DOHH2 (cell line): Measurements from ENCODE around the gene DNAH6.

Experiments
- H3F3A ChIP-seq: fragments of 200-600 bp; sonication (generic), shearing (Covaris generic); 2 replicates; pipeline ENCODE4 v1.6.0; 2016; ENCODE audit warnings: antibody characterized with exemption, mild to moderate bottlenecking; ENCODE audit not compliant: control insufficient read depth, insufficient read depth
- H3K27ac ChIP-seq: fragments of 200-600 bp; sonication (generic); 2 replicates; pipeline ENCODE4 v1.5.1; 2014; ENCODE audit warnings: low read depth, mild to moderate bottlenecking, low read length, moderate library complexity
- H3K27me3 ChIP-seq: fragments of 200-600 bp; sonication (generic); 2 replicates; pipeline ENCODE4 v1.6.1; 2014; ENCODE audit warnings: mild to moderate bottlenecking, low read length, mixed read lengths; ENCODE audit not compliant: control insufficient read depth
- H3K36me3 ChIP-seq: fragments of 200-600 bp; sonication (generic); 2 replicates; pipeline ENCODE4 v1.6.1; 2014; ENCODE audit warnings: mild to moderate bottlenecking, low read length, moderate library complexity, mixed read lengths; ENCODE audit not compliant: control insufficient read depth
- H3K4me1 ChIP-seq: fragments of 200-600 bp; sonication (generic); 2 replicates; pipeline ENCODE4 v1.6.1; 2014; ENCODE audit warnings: mild to moderate bottlenecking, low read length, mixed read lengths; ENCODE audit not compliant: control insufficient read depth
- H3K4me2 ChIP-seq: fragments of 200-600 bp; sonication (generic); 2 replicates; pipeline ENCODE4 v1.6.0; 2014; ENCODE audit warnings: mild to moderate bottlenecking, low read length, moderate library complexity
- H3K4me3 ChIP-seq: fragments of 200-600 bp; sonication (generic); 2 replicates; pipeline ENCODE4 v1.5.1; 2014; ENCODE audit warnings: mild to moderate bottlenecking, low read length, mixed read lengths
- H3K79me2 ChIP-seq: fragments of 200-600 bp; sonication (generic); 2 replicates; pipeline ENCODE4 v1.6.1; 2014; ENCODE audit warnings: mild to moderate bottlenecking, low read length, mixed read lengths; ENCODE audit not compliant: control insufficient read depth
- H3K9me2 ChIP-seq: fragments of 200-600 bp; sonication (generic); replicated peaks from 2 replicates; pipeline ENCODE4 v1.6.1; 2014; ENCODE audit warnings: mild to moderate bottlenecking, low read length, mixed read lengths; ENCODE audit not compliant: control insufficient read depth
- H3K9me3 ChIP-seq: fragments of 200-600 bp; sonication (generic); 2 replicates; pipeline ENCODE4 v1.6.1; 2014; ENCODE audit warnings: antibody characterized with exemption, low read length, mixed read lengths; ENCODE audit not compliant: control insufficient read depth, insufficient read depth
- H4K20me1 ChIP-seq: fragments of 200-600 bp; sonication (generic); 2 replicates; pipeline ENCODE4 v1.6.0; 2014; ENCODE audit warnings: low read depth, mild to moderate bottlenecking, antibody characterized with exemption, low read length, moderate library complexity; ENCODE audit not compliant: control insufficient read depth, insufficient read depth
- CTCF ChIP-seq: fragments of 200-600 bp; sonication (generic); IDR thresholded peaks from one replicate; pipeline ENCODE4 v1.5.1; 2014; ENCODE audit warnings: antibody characterized with exemption, mild to moderate bottlenecking, low read depth, low read length; ENCODE audit not compliant: poor library complexity, severe bottlenecking
- EZH2phosphoT487 ChIP-seq: fragments of 200-600 bp; sonication (generic); IDR thresholded peaks from 2 replicates; pipeline ENCODE4 v1.6.1; 2017; ENCODE audit warnings: borderline replicate concordance, mild to moderate bottlenecking, antibody characterized with exemption, low read length, moderate library complexity, mixed read lengths

Gene DNAH6

DNA sequence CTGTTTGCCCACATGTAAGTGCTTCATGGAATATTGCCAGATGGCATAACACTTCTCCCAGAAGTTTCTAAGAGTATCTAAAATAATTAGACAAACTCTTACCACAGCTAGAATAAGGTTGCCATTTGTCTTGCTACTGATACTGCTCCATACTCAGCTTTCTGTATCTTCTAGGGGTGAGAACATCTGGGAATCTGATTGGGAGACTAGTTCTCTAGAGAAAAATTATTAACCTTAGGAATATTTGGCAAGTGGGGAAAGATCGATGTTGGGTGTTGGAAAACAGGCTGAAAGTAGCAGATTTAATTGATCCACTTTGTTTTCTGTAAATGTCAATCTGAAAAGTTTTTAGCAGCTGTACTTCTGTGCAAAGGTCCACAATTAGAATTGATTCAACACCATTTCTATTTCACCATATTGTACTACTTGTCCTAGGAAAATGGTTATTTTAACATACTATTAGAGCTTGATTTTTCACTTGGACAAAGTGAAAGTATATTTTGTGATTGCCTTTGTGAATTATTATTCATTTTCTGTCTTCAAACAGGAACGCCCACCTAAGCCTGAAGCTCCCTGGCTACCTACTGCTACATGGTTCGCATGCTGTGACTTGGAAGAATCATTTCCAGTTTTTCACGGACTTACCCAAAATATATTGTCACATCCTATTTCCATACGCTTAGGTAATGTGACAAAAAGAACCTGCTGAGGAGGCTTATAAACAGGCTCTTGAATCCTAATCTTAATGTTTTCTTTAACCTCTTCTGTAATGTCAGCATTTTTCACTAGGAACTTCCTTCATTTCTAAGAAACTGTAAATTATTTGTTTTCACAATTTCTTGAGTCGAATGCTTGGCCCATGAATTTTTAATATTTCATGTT, 216.8 kb downstream of the DNAH6 start:
- TF ChIP-seq CTCF, result no peak
- TF ChIP-seq EZH2phosphoT487, result no peak
- no peak overlapping the region for H3K27ac ChIP-seq
- no peaks in the 10 kb centered on the region for H3K9me2 ChIP-seq
- no peak overlapping the region for H3K4me3 ChIP-seq
- H3K79me2 ChIP-seq, result no peaks in the 10 kb centered on the region
- no peaks in the 10 kb centered on the region for H3K27me3 ChIP-seq
- no peak overlapping the region for H3K4me2 ChIP-seq
- no peaks in the 10 kb centered on the region for H4K20me1 ChIP-seq
- no peaks in the 10 kb centered on the region for H3K4me1 ChIP-seq
- no peaks in the 10 kb centered on the region for H3F3A ChIP-seq
- no peaks in the 10 kb centered on the region for H3K36me3 ChIP-seq
- no peaks in the 10 kb centered on the region for H3K9me3 ChIP-seq

- H3K27me3 ChIP-seq, result no peaks in the 10 kb centered on the region
- no peaks in the 10 kb centered on the region for H3K36me3 ChIP-seq
- no peaks in the 10 kb centered on the region for H3K79me2 ChIP-seq
- H3K27ac ChIP-seq, result no peak overlapping the region
- no peak overlapping the region for H3K4me2 ChIP-seq
- TF ChIP-seq EZH2phosphoT487 (no peak), CTCF (no peak)
- H3K4me1 ChIP-seq, result no peaks in the 10 kb centered on the region
- no peaks in the 10 kb centered on the region for H3F3A ChIP-seq
- H3K9me2 ChIP-seq, result no peaks in the 10 kb centered on the region
- no peaks in the 10 kb centered on the region for H4K20me1 ChIP-seq
- H3K4me3 ChIP-seq, result no peak overlapping the region
- H3K9me3 ChIP-seq, result no peaks in the 10 kb centered on the region
These were observed 219.1 kb downstream of the DNAH6 start for GRCh38 chr2:84735389-84735788.

DNA sequence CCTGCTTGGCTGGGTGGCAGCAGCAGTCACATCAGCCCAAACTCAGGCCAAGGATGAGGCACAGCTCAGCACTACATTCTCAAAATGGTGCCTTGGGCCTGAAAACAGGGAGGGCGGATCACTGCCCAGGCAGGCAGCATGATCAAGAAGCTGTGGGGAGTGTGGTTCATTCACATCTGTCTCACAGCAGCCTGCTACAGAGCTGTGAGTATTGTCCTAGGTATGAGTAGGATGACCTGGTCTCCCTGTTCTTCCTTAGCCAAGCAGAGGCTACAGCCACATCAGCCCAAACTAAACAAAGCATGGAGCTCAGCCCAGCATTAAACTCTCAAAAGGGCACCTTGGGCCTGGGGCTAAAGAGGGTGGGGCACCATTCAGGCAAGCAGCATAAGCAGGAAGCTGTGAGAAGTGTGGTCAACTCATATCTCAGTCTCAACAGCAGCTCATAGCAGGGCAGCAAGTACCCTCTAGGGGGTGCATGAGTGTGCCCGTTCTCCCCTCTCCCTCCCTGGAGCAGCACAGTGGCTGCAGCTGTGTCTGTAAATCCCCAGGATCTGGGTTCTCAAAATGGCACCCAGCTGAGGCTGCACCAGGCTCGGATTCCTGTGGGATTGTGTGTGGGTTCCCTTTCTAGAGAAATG, 225.0 kb downstream of the DNAH6 start:
- Histone ChIP-seq H3K9me2 (no peaks in the 10 kb centered on the region), H4K20me1 (no peaks in the 10 kb centered on the region), H3K27ac (no peak overlapping the region), H3K9me3 (no peaks in the 10 kb centered on the region), H3K4me3 (no peak overlapping the region), H3K36me3 (no peaks in the 10 kb centered on the region), H3K4me1 (no peaks in the 10 kb centered on the region), H3K79me2 (no peaks in the 10 kb centered on the region), H3K27me3 (no peaks in the 10 kb centered on the region), H3F3A (no peaks in the 10 kb centered on the region), H3K4me2 (no peak overlapping the region)
- peak; percentile 39 for TF ChIP-seq CTCF
- no peak for TF ChIP-seq EZH2phosphoT487
